OCI-LY7 (cell line): ENCODE data around the gene VPS35L. TPM values are rescaled to one million over a fixed set of nuclear protein-coding genes. Genes with fewer than 3 reads are reported as not detected.
"Not testable (repeated sequence)": the region's sequence is repeated elsewhere in the genome, so short reads cannot be mapped to it uniquely, and the experiment has no call there.

Source experiments
- BruUV-seq: library from RNA; stranded (reverse); fragments of 400-500 nt; replicated peaks from 2 replicates; lab custom pipeline; 2021; lab: Mats Ljungman, UMichigan
- CTCF ChIA-PET: fragments of 300-600 bp; sonication (Branson Sonifier 250); formaldehyde crosslinking; loops from one replicate; lab custom pipeline; 2022; ENCODE audit warnings: antibody characterized with exemption; ENCODE audit not compliant: unreplicated experiment; lab: Charles Lee
- POLR2A ChIA-PET: fragments of 300-600 bp; sonication (Branson Sonifier 250); formaldehyde crosslinking; loops from one replicate; lab custom pipeline; 2022; ENCODE audit warnings: antibody characterized with exemption; lab: Charles Lee
- DNase-seq: peaks from one replicate; pipeline ENCODE4 v3.0.0-alpha.2; 2015; ENCODE audit warnings: low spot score
- H2AFZ ChIP-seq: fragments of 200-600 bp; sonication (generic), shearing (Covaris generic); 2 replicates; pipeline ENCODE4 v1.6.1; 2014; ENCODE audit warnings: mild to moderate bottlenecking, antibody characterized with exemption, low read length, moderate library complexity
- H3K27ac ChIP-seq: fragments of 200-600 bp; sonication (generic); 2 replicates; pipeline ENCODE4 v1.5.1; 2014; ENCODE audit warnings: mixed run types, low read depth, mild to moderate bottlenecking, moderate library complexity, low read length, inconsistent platforms; ENCODE audit not compliant: poor library complexity, severe bottlenecking
- H3K36me3 ChIP-seq: fragments of 200-600 bp; sonication (generic); 2 replicates; pipeline ENCODE4 v1.6.1; 2014; ENCODE audit warnings: mild to moderate bottlenecking, antibody characterized with exemption, low read length, moderate library complexity, mixed read lengths; ENCODE audit not compliant: insufficient read depth
- H3K4me1 ChIP-seq: fragments of 200-600 bp; sonication (generic); 2 replicates; pipeline ENCODE4 v1.5.1; 2014; ENCODE audit warnings: mild to moderate bottlenecking, low read length; ENCODE audit not compliant: insufficient read depth, poor library complexity, severe bottlenecking
- H3K4me2 ChIP-seq: fragments of 200-600 bp; sonication (generic); 2 replicates; pipeline ENCODE4 v1.6.1; 2014; ENCODE audit warnings: mild to moderate bottlenecking, low read length
- H3K4me3 ChIP-seq: fragments of 200-600 bp; sonication (generic); 2 replicates; pipeline ENCODE4 v1.5.1; 2014; ENCODE audit warnings: mild to moderate bottlenecking, low read depth, low read length; ENCODE audit not compliant: poor library complexity, severe bottlenecking
- H3K79me2 ChIP-seq: fragments of 200-600 bp; sonication (generic); 2 replicates; pipeline ENCODE4 v1.6.1; 2016; ENCODE audit warnings: low read depth, mild to moderate bottlenecking, low read length, moderate library complexity, mixed read lengths; ENCODE audit not compliant: insufficient read depth
- H3K9me2 ChIP-seq: fragments of 200-600 bp; sonication (generic); 2 replicates; pipeline ENCODE4 v1.6.1; 2016; ENCODE audit warnings: mild to moderate bottlenecking, low read length, mixed read lengths; ENCODE audit not compliant: insufficient read depth
- H3K9me3 ChIP-seq: fragments of 200-600 bp; sonication (generic); 2 replicates; pipeline ENCODE4 v1.6.1; 2014; ENCODE audit warnings: mild to moderate bottlenecking, mixed run types, low read length, mixed read lengths
- H4K20me1 ChIP-seq: fragments of 200-600 bp; sonication (generic); 2 replicates; pipeline ENCODE4 v1.6.1; 2014; ENCODE audit warnings: mild to moderate bottlenecking, antibody characterized with exemption, low read length, moderate library complexity, mixed read lengths; ENCODE audit not compliant: insufficient read depth
- EZH2phosphoT487 ChIP-seq: fragments of 200-600 bp; sonication (generic); IDR thresholded peaks from 2 replicates; pipeline ENCODE4 v1.6.1; 2018; ENCODE audit warnings: low read depth, borderline replicate concordance, mild to moderate bottlenecking, mixed run types, antibody characterized with exemption, low read length, moderate library complexity, mixed read lengths
- intact Hi-C: fragments of 100-400 bp; cut with micrococcal nuclease; formaldehyde crosslinking; loops from one replicate; pipeline ENCODE4 v1.10.0; 2022; ENCODE audit not compliant: unreplicated experiment
- total RNA-seq, 2 experiments: library from RNA; depleted of rRNA in 1 of 2; stranded (reverse); fragments of >200 nt in 1 of 2; shearing (Covaris generic) in 1 of 2; gene quantifications; 2 replicates each; pipeline ENCODE4 v1.2.3, GENCODE V29; 2014 to 2022
- TF ChIP-seq, protein P1 (sequence below): fragments of 200-600 bp; sonication (generic); conservative IDR thresholded peaks from 2 replicates; pipeline ENCODE4 v1.5.1; 2014; ENCODE audit warnings: mild to moderate bottlenecking, antibody characterized with exemption, low read length, moderate library complexity, mixed read lengths

The VPS35L gene
- total RNA-seq, 2 experiments from 2014 or later, result 16.5 to 65.2 TPM

DNA sequence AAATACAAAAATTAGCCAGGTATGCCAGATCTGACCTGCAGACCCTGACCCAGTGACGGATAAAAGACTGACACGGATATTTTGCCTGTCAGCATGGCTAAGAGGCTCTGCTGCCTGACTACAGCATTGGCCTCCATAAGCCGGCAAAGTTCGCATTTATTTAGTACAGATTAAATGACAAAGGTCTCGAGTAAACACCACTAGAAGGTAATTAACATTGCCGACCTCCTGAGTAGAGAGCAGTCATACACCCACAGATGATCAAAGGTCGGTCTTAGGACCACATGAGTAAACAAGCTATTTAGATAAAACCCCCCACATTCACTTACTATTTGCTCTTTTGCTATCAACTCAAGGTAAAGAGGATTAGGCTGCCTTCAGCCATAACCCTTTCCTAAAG, 106.8 kb downstream of the VPS35L start:
- no TSS peak for BruUV-seq
- H3K36me3 ChIP-seq, result peaks cover 19% of the 10 kb centered on the region
- no peak overlapping the region for H3K4me2 ChIP-seq
- H3K79me2 ChIP-seq, result no peaks in the 10 kb centered on the region
- POLR2A ChIA-PET, result no interaction called here
- no peaks in the 10 kb centered on the region for H3K9me2 ChIP-seq
- no peak overlapping the region for H3K4me3 ChIP-seq
- no peak for DNase-seq
- no peak for TF ChIP-seq EZH2phosphoT487
- TF ChIP-seq, protein P1, sequence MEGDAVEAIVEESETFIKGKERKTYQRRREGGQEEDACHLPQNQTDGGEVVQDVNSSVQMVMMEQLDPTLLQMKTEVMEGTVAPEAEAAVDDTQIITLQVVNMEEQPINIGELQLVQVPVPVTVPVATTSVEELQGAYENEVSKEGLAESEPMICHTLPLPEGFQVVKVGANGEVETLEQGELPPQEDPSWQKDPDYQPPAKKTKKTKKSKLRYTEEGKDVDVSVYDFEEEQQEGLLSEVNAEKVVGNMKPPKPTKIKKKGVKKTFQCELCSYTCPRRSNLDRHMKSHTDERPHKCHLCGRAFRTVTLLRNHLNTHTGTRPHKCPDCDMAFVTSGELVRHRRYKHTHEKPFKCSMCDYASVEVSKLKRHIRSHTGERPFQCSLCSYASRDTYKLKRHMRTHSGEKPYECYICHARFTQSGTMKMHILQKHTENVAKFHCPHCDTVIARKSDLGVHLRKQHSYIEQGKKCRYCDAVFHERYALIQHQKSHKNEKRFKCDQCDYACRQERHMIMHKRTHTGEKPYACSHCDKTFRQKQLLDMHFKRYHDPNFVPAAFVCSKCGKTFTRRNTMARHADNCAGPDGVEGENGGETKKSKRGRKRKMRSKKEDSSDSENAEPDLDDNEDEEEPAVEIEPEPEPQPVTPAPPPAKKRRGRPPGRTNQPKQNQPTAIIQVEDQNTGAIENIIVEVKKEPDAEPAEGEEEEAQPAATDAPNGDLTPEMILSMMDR, result no peak
- intact Hi-C loops, result no loop called here
- no peak overlapping the region for H3K27ac ChIP-seq
- no peaks in the 10 kb centered on the region for H3K4me1 ChIP-seq
- CTCF ChIA-PET, result no interaction called here
- H4K20me1 ChIP-seq, result no peaks in the 10 kb centered on the region
- H2AFZ ChIP-seq, result no peak overlapping the region
- peaks cover 5% of the 10 kb centered on the region; the same call in 1 of the 2 replicates for H3K9me3 ChIP-seq

DNA sequence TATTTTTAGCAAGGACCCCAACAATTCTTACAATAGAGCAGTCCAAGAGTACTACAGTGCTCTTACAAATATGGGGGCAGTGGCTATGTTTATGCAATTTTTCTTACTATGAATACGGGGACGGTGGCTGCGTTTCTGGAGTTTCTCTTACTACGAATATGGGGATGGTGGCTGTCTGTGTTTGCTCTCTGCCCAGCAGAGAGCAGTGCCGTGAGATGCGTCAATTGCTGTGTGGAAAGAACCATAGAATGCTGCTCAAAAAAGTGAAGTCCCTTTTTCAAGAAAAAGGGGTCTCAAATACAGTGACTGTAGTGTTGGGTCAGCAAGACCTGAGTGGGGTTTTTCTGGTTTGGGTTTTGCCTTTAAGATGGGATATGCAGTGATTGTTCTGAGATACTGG, 108.7 kb downstream of the VPS35L start:
- no peak overlapping the region for H3K27ac ChIP-seq
- H3K9me2 ChIP-seq, result no peaks in the 10 kb centered on the region
- TF ChIP-seq, protein P1, result no peak
- no peak for TF ChIP-seq EZH2phosphoT487
- H3K4me1 ChIP-seq, result no peaks in the 10 kb centered on the region
- peaks cover 22% of the 10 kb centered on the region for H3K36me3 ChIP-seq
- no peak overlapping the region for H3K4me2 ChIP-seq
- no peaks in the 10 kb centered on the region for H3K79me2 ChIP-seq
- CTCF ChIA-PET, result no interaction called here
- H2AFZ ChIP-seq, result no peak overlapping the region
- no peaks in the 10 kb centered on the region for H4K20me1 ChIP-seq
- BruUV-seq, result no TSS peak
- intact Hi-C loops, result no loop called here
- H3K9me3 ChIP-seq, result peaks cover 5% of the 10 kb centered on the region; the same call in 1 of the 2 replicates
- no peak for DNase-seq
- POLR2A ChIA-PET, result no interaction called here
- H3K4me3 ChIP-seq, result no peak overlapping the region

DNA sequence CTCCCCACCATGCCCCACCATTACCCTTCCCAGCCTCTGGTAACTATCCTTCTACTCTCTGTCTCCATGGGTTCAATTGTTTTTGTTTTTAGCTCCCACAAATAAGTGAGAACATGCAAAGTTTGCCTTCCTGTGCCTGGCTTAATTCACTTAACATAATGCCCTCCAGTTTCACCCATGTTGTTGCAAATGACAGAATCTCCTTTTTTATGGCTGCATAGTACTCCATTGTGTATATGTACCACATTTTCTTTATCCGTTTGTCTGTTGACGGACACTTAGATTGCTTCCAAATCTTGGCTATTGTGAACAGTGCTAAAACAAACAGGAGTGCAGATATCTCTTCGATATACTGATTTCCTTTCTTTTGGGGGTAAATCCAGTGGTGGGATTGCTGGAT, 109.8 kb downstream of the VPS35L start:
- H3K9me3 ChIP-seq, H3K9me2 ChIP-seq, H3K4me2 ChIP-seq, DNase-seq, H2AFZ ChIP-seq, H3K79me2 ChIP-seq, H3K27ac ChIP-seq, CTCF ChIA-PET, H4K20me1 ChIP-seq, POLR2A ChIA-PET, H3K4me1 ChIP-seq, H3K4me3 ChIP-seq, intact Hi-C loops, BruUV-seq: not testable (repeated sequence)
- peaks cover 24% of the 10 kb centered on the region for H3K36me3 ChIP-seq
